ENCODE data around the gene FAM186B.
A peak's percentile ranks its signal among the peaks of the same experiment; 100 is the strongest.

- peak in 4 of 5 experiments; percentile 44 to 58 (median 47) for TF ChIP-seq CTCF (IDR thresholded peaks at IDR 0.05)
- peak in 1 of 2 donors; percentile 93 for TF ChIP-seq EP300 (IDR thresholded peaks at IDR 0.05)
Measured at GRCh38 chr12:49623142-49623904, 17.9 kb upstream of the FAM186B start, which contains the start of gene PRPF40B.
